AG20443 (cell line): ENCODE results near the gene ADAP1.

Experiments
- DNase-seq: peaks from one replicate; pipeline ENCODE4 v3.0.0; 2012; ENCODE audit warnings: low spot score, mixed read lengths

The ADAP1 gene

GRCh38 chr7:894164-894867 lies 60.2 kb downstream of the ADAP1 start:
- no peak for DNase-seq

GRCh38 chr7:893686-894085 lies 60.8 kb downstream of the ADAP1 start:
- no peak for DNase-seq

- no peak for DNase-seq
Measured at GRCh38 chr7:892648-893593, 61.6 kb downstream of the ADAP1 start.

GRCh38 chr7:891805-892204 lies 62.7 kb downstream of the ADAP1 start:
- DNase-seq = no peak

- no peak for DNase-seq
Measured at GRCh38 chr7:891291-891690, 63.2 kb downstream of the ADAP1 start.

- no peak for DNase-seq
Measured at GRCh38 chr7:890868-891267, 63.6 kb downstream of the ADAP1 start.

- DNase-seq = no peak
Measured at GRCh38 chr7:889391-889790, 65.1 kb downstream of the ADAP1 start.

GRCh38 chr7:889025-889390 lies 65.5 kb downstream of the ADAP1 start:
- no peak for DNase-seq

GRCh38 chr7:888081-889024 lies 66.1 kb downstream of the ADAP1 start:
- no peak for DNase-seq

- DNase-seq = no peak
Measured at GRCh38 chr7:887488-887820, 67.0 kb downstream of the ADAP1 start.

GRCh38 chr7:886626-887487 lies 67.6 kb downstream of the ADAP1 start:
- no peak for DNase-seq

GRCh38 chr7:885893-886625 lies 68.4 kb downstream of the ADAP1 start:
- no peak for DNase-seq

GRCh38 chr7:885261-885892 lies 69.1 kb downstream of the ADAP1 start:
- DNase-seq = no peak

- DNase-seq = no peak
Measured at GRCh38 chr7:884191-885003, 70.1 kb downstream of the ADAP1 start.

- no peak for DNase-seq
Measured at GRCh38 chr7:883055-884021, 71.1 kb downstream of the ADAP1 start.

- no peak for DNase-seq
Measured at GRCh38 chr7:882336-883035, 72.0 kb downstream of the ADAP1 start.

- DNase-seq = no peak
Measured at GRCh38 chr7:881441-882234, 72.8 kb downstream of the ADAP1 start.
